SK-N-MC (cell line): Measurements from ENCODE around the gene GALNT18.

Source experiments
- EZH2 ChIP-seq: fragments of 200-600 bp; sonication (generic); IDR thresholded peaks from one replicate; pipeline ENCODE4 v1.6.1; 2017; ENCODE audit warnings: antibody characterized with exemption
- POLR2AphosphoS5 ChIP-seq: IDR thresholded peaks from 2 replicates; pipeline ENCODE4 v1.6.1; 2012; ENCODE audit warnings: mild to moderate bottlenecking, low read depth, low read length, borderline replicate concordance

DNA sequence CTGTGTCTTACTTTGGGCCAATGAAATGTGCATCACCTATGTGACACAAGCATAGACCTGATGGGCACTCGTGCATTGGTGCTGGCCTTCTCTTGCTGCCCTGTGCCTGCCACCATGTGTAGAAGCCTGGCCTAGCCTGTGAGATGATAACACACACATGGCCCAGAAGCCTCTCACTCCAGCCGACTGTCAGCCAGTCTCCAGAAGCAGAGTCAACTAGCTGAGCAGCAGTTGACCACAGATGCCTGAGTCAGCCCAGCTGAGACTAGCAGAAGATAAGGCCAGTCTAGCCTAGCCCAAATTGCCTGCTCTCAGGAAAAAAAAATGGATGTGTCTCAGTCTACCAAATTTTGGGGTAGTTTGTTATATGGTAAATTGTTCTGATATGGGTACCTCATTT lies 314.9 kb downstream of the GALNT18 start:
- TF ChIP-seq POLR2AphosphoS5 (no peak), EZH2 (no peak)
